NCI-H748 (cell line): Measurements from ENCODE around the gene MBNL1.

Experiments
- DNase-seq: peaks from one replicate; lab custom pipeline; 2025; ENCODE audit not compliant: unreplicated experiment; lab: John Stamatoyannopoulos, UW

Gene MBNL1

GRCh38 chr3:152470893-152471292 lies 202.2 kb downstream of the MBNL1 start:
- no peak for DNase-seq

- peak; percentile 44 for DNase-seq
These were observed 203.3 kb downstream of the MBNL1 start for GRCh38 chr3:152471814-152472671.

GRCh38 chr3:152472672-152472954 lies 203.9 kb downstream of the MBNL1 start:
- no peak for DNase-seq

- DNase-seq = peak; percentile 42
These were observed 205.9 kb downstream of the MBNL1 start for GRCh38 chr3:152474585-152474984.

GRCh38 chr3:152477422-152477821 lies 208.7 kb downstream of the MBNL1 start:
- DNase-seq = no peak

- DNase-seq = no peak
These were observed 211.7 kb downstream of the MBNL1 start for GRCh38 chr3:152480282-152480953.

- no peak for DNase-seq
These were observed 217.6 kb downstream of the MBNL1 start for GRCh38 chr3:152486364-152486763.

GRCh38 chr3:152488449-152488848 lies 219.7 kb downstream of the MBNL1 start:
- no peak for DNase-seq

GRCh38 chr3:152491922-152492321 lies 223.2 kb downstream of the MBNL1 start:
- DNase-seq = no peak

GRCh38 chr3:152496286-152496685 lies 227.6 kb downstream of the MBNL1 start:
- no peak for DNase-seq

- DNase-seq = no peak
These were observed 228.0 kb downstream of the MBNL1 start for GRCh38 chr3:152496716-152497115.

GRCh38 chr3:152497457-152497856 lies 228.7 kb downstream of the MBNL1 start:
- no peak for DNase-seq

- no peak for DNase-seq
These were observed 229.2 kb downstream of the MBNL1 start for GRCh38 chr3:152497890-152498289.

GRCh38 chr3:152499791-152500385 lies 231.2 kb downstream of the MBNL1 start:
- DNase-seq = peak; percentile 46

- no peak for DNase-seq
These were observed 237.2 kb downstream of the MBNL1 start for GRCh38 chr3:152505926-152506325.

GRCh38 chr3:152508705-152509104 lies 240.0 kb downstream of the MBNL1 start:
- peak; percentile 1 for DNase-seq

- no peak for DNase-seq
These were observed 243.2 kb downstream of the MBNL1 start for GRCh38 chr3:152511904-152512303.

GRCh38 chr3:152513301-152513960 lies 244.7 kb downstream of the MBNL1 start:
- no peak for DNase-seq
